Stimulated activated CD4-positive, alpha-beta T cell treated with anti-CD3 and anti-CD28 coated beads, Interleukin-4, amount 100 ng/mL, for 24 hours (primary cell): Measurements from ENCODE around the gene SULF2.

Experiments
- DNase-seq: peaks from one replicate; pipeline ENCODE4 v3.0.0-alpha.2; 2020

Gene SULF2

GRCh38 chr20:47735412-47736400, 49.6 kb downstream of the SULF2 start:
- DNase-seq = no peak

DNA sequence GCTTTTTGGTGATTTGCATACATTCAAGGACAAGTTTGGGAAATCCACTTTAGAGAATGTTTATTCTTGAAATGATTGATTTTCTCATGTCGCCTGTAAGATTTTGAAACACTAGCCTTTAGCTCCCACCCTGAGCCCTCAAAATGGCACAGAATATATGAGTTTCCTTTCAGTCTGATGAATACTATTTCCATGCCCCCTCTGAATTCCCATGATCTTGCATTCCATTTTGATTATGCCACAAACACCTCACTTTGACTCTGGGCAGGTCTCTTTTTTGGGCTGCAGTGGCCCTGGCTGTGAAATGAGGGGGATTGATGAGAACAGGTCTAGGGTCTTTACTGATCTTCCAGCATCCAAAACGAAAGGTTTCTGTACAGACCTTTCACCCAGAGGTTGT, 50.4 kb downstream of the SULF2 start:
- no peak for DNase-seq

DNA sequence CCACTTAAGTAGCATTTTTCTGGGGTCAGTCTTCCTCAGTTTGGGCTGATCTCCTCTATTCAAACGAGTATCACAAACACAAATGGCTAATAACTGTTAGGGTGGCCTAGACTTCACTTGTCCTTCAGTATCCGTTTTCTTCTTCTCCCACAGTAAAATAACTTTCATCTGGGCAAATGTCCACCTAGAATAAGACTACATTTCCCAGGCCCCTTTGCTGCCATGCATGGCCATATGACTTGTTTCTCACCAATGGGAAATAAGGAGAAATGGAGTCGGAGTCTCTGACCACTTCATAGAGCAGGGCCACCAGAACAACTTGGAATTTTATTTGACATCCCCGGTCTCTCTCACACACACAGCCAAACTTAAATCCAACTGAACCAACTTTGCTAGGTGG, 51.4 kb downstream of the SULF2 start:
- DNase-seq = no peak

DNA sequence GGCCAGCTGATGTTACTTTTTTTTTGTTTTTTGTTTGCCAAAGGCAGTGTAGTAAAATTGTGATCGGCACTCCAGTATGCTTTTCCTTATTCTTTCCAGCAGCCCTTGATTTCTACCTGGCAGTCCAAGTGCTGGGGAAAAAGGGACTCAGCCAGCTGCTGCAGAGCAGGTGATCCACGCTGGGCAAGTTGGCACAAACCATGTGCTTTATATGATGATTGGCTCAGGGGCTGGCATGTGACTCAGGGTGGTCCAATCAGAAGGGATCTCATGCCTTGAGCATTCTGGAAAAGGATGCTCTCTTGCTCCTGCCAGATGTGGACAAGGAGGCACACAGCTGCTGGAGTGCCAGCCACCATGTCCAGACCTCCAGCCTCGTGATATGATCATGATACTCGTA, 54.5 kb downstream of the SULF2 start:
- DNase-seq = no peak

- no peak for DNase-seq
Observed at GRCh38 chr20:47729472-47729871, 55.8 kb downstream of the SULF2 start.

GRCh38 chr20:47727909-47728361, 57.3 kb downstream of the SULF2 start:
- no peak for DNase-seq

DNA sequence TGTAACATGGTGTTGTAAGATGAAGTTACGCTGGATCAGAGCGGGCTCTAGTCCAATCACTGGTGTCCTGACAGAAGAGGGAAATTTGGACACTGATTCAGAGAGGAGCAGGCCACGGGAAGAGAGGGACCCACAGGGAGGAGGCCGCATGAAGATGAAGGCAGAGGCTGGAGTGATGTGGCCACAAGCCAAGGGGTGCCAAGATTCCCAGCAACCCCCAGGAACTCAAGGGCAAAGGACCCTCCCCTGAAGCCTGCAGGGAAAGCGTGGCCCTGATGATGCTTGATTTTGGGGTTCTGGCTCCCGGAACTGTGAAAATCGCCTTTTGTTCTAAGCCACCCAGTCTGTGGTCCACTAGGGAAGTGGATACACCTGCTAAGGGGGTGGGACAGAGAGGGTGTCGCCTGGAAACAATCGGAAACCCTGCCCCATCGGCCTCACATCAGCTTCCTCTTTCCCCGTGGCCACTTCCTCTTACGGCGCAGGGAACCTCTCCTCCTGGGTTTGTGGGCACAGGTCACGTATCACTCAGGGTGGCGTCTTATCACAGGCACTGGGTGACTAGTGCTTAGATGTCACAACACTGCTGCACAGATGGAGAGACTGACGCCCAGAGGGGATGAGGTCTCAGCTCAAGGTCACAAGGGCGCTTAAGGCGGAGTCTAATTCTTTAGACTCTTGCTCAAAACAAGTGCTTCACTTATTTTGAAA, 58.0 kb downstream of the SULF2 start:
- peak; percentile 65 for DNase-seq

DNA sequence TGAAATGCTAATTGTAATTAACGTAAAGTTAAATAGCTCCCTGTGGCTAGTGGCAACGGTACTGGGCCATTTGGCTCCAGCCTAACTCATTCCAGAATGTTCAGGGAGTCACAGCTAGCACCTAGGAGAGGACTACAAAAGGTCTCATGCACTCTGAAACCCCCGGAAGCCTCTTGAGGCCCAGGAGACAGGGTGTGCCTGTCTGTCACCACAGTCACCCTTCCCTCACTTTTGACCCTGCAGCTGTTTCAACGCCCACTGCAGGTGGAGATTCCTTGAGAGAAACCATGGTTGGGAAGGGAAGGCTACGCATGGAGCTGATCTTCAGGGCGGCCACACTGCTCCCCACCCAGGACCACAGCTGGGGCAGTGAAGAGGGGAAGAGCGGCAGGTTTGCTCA, 58.6 kb downstream of the SULF2 start:
- DNase-seq = no peak

DNA sequence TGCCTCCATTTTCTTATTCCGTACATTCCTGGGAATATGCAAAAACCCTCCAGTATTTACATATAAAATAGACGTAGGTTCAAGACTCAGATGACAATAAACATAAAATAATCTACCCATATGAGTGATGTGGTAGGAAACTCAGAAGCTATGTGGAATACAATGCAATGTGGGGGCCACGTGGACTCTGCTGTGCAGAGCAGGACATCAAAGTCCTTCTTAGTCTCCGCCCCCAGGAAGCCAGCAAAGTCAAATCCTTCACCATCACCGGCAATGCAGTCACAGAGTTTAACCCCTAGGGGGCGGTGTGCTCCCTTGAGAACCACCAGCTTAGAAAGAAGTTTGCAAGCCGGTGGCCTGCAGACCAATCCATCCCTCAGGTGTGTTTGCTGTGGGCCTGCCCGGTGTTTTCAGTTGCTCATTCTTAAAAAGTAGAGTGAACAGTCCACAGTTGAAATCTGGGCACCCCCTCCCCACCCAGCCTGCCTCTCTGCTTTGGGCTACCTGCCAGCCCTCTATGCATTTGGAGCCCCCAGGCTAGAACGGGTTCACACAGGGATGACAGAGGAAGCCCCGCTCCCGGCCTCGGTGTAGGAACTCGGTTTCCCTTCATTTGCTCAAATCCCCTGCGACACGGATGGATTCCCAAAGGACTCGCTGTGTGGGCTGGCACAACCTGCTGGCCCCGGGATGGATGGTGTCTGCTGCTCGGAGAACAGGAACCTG, 59.9 kb downstream of the SULF2 start:
- DNase-seq = peak; percentile 85

- DNase-seq = no peak
Observed at GRCh38 chr20:47724910-47725247, 60.4 kb downstream of the SULF2 start.

- no peak for DNase-seq
Observed at GRCh38 chr20:47724396-47724795, 60.9 kb downstream of the SULF2 start.

GRCh38 chr20:47723322-47723721, 62.0 kb downstream of the SULF2 start:
- DNase-seq = no peak

DNA sequence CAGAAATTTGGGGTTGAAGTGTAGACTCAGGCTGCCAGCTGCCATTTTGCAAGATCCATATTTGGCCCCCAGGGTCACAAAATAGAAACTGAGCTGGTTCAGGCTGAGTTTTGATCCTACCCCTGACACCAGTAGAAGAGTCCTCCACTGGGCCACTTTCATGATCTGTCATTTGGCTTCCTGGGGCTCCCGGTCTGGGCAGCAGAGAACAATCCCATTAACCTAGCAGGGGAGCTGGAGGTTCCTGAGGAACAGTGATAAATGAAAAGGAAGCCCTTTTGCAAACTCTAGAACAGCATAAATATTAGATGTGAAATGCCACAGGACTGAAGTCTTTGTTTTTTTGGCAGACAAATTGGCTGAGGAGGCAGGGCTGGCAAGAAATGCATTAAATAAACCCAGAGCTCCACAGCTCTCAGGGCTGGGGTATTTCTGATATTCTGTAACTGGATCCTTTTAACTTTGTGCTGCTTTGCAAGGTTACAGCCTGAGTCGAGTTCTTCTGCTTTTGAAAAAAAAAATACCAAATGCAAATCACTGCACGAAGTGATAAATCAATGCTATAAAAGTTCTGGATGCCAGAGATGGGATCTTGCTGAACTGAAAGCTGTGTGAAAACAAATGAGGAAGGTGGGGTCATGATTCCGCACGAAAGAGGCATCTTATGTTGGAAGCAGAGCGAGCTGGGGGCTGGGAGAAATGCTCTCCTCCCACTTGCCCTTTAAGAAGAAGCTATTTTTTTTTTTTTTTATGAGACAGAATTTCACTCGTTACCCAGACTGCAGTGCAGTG, 64.4 kb downstream of the SULF2 start:
- DNase-seq = no peak

- DNase-seq = no peak
Observed at GRCh38 chr20:47719625-47720024, 65.7 kb downstream of the SULF2 start.

DNA sequence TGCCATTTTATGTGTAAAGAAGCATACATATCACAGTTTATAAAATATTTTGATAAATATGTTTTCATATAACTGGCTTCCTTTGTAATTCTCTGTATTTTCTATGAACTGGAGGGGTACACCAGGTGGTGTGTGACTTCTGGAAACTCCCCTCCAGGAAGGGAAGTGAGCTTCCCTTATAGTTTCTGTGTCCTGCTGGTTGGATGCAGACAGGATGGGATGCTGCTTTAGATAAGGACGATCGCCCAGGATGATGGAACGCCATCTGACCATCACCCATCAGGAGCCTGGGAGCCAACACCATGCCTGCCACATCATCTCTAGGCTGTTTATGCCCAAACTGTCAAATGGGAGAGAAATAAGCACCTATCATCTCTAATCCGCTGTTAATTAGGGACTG, 66.1 kb downstream of the SULF2 start:
- no peak for DNase-seq

GRCh38 chr20:47718398-47718797, 66.9 kb downstream of the SULF2 start:
- no peak for DNase-seq

DNA sequence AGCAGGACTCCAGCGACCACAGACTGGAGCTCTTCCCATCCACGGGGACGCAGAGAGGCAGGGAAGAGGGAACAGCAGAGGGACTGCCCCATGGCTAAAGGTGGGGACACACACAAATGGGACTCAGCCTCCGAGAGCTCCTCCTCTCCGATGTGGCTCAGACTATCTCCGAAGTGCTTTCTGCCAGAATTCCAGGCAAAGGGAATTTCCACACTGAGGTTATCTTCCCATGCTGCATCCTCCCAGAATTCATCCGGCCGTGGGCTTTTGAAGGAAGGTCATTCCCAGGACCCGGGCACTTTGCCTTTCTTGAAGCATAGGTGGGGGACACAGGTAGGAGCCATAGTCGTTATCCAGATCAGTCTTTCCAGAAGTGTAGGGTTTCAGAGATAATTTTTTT, 67.9 kb downstream of the SULF2 start:
- no peak for DNase-seq

DNA sequence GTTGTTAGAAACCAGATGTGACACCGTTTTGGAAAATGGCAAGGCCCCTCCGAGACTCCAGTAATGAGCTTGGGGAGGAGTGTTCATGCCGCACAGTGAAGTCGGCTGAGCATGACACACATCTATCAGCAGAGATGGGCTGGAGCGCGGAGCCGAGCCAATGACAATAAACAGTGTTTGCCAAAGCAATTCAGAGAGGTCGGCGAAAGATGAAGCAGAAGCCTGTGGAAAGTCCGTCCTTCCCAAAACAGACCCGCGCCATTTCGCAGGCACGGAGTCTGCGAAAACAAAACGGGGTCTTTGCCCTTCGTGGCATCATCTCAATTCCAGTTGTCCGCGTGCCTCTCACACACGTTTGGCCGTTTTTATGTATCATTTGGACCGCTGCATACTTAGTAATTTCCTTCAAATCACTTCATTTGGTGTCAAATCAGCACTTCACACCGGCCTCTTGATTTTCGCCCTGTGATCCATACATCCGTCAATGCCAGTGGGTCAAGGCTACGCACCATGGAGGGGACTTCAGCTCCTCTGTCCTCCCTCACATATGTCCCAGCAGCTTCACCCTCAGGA, 71.3 kb downstream of the SULF2 start:
- no peak for DNase-seq

GRCh38 chr20:47713163-47713562, 72.1 kb downstream of the SULF2 start:
- DNase-seq = no peak

GRCh38 chr20:47711046-47711752, 74.1 kb downstream of the SULF2 start:
- no peak for DNase-seq

DNA sequence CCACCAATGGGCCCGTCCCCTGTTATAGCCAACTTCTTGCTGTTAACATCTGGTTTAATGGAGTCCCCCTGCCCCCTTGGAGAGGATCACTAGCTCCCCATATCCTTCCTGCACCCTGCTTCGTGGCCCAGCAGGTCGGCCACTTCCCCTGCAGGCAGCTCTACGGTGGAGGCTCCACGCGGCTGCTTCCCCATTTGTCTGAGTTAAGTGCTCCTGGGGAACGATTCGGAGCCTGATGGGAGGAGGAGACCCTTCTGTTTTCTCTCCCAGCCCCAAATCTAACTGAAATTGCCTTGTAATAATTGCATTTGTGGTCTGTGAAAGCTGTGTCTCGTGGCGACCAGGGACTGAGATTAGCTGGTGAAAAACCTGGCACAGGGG, 74.6 kb downstream of the SULF2 start:
- DNase-seq = no peak
